NT2/D1 (cell line): ENCODE data around the gene ASRGL1.

Experiments used
- SUZ12 ChIP-seq: IDR thresholded peaks from 2 replicates; pipeline ENCODE4 v1.6.1; 2011; ENCODE audit not compliant: insufficient read length, insufficient read depth; ENCODE audit errors: extremely low read depth
- YY1 ChIP-seq: IDR thresholded peaks from 2 replicates; pipeline ENCODE4 v1.6.1; 2011; ENCODE audit not compliant: insufficient read length, insufficient read depth

DNA sequence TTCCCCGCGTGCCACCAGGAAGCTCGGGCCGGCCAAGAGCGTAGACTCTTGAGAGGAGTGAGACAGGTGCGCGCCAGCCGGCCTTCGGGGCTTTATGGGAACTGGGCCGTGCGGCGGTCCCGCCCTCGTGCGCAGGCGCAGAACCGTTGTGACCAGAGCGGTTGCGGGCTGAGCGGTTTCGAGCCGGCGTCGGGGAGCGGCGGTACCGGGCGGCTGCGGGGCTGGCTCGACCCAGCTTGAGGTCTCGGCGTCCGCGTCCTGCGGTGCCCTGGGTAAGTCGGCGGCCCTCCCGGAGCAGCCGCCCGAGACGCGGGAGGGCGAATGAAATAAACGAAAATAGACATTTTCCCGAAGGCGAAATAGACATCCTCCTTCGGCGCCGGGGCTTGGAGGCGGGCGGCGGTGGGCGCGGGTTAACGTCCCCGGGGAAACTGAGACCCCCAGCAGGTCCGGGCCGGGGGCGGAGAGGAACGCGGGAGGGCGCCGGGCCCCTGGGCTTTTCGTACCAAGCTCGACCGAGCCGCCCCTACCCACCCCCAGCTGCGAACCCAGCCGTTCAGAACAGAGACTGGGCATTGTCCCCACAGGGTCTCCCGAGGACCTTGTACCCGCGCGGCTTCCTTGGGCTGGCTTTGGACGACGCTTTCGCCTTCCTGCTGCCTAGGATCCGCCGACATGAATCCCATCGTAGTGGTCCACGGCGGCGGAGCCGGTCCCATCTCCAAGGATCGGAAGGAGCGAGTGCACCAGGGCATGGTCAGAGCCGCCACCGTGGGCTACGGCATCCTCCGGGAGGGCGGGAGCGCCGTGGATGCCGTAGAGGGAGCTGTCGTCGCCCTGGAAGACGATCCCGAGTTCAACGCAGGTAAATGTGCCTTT is at the start of gene ASRGL1:
- TF ChIP-seq SUZ12 (no peak), YY1 (no peak)
